Measurements from ENCODE around the gene EFNB2.

DNA sequence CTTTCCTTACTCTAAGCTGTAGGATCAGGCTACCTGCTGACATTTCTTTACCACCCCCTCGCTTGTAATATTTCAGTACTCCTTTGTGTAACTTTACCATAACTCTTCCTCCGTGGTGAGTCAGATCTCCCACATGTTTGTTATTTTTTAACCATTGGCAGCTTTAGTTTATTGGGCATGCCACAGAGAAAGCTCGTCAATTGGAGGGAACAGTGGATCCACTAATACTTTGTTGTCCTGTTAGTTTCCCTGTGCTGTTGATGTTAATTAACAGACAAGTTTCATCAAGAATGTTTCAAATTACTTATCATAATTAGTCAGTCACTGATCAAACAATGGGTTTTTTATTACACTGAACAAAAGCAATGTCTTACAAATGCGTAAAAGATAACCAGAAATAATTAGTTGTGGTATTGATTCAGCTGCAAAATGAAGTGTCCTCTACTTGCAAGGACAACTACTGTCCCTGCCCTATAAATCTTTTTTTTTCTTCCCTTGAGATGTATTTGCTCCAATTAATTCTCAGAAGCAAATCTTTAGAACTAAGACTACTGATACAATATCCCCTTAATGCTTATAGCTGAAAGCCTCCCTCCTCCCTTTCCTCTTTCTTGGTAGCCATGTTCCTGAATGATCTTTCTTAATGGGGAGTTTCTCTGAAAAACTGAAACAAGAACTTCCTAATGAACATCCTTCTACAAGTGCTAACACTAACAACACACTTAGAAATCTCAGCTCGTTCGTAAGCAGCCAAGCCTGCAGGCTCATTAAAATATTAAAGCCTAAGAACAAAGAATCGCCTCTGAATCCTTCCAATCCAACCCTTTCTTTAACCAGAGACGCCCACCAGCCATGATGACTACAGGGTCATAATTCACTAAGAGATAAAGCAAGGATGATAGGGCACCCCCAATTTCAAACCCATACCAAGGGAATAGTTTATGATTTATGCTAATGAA lies 22.2 kb downstream of the EFNB2 start:
- TF ChIP-seq, protein P1, sequence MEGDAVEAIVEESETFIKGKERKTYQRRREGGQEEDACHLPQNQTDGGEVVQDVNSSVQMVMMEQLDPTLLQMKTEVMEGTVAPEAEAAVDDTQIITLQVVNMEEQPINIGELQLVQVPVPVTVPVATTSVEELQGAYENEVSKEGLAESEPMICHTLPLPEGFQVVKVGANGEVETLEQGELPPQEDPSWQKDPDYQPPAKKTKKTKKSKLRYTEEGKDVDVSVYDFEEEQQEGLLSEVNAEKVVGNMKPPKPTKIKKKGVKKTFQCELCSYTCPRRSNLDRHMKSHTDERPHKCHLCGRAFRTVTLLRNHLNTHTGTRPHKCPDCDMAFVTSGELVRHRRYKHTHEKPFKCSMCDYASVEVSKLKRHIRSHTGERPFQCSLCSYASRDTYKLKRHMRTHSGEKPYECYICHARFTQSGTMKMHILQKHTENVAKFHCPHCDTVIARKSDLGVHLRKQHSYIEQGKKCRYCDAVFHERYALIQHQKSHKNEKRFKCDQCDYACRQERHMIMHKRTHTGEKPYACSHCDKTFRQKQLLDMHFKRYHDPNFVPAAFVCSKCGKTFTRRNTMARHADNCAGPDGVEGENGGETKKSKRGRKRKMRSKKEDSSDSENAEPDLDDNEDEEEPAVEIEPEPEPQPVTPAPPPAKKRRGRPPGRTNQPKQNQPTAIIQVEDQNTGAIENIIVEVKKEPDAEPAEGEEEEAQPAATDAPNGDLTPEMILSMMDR (IDR thresholded peaks at IDR 0.05) = no peak
- TF ChIP-seq POLR2A (IDR thresholded peaks at IDR 0.05) = no peak

Measured in body of pancreas (tissue), 4 donors.